Naive thymus-derived CD8-positive, alpha-beta T cell (primary cell): Measurements from ENCODE around the gene ATXN2. TPM values are rescaled to one million over a fixed set of nuclear protein-coding genes. Genes with fewer than 3 reads are reported as not detected.
"Not testable (repeated sequence)": the region's sequence is repeated elsewhere in the genome, so short reads cannot be mapped to it uniquely, and the experiment has no call there.

Experiments
- ATAC-seq, 2 donors: fragments of 150-1000 bp; cut with Tn5 transposase in 1 of 2; sonication (Bioruptor Pico), chemical (Tn5 transposase) in 1 of 2; 1 replicate in 1 of 2; 2 replicates in 1 of 2; pipeline ENCODE4 v1.10.0; 2021; ENCODE audit warnings: mild to moderate bottlenecking in 2 of 2, moderate library complexity in 2 of 2
- POLR2A ChIA-PET: fragments of 350-600 bp; sonication (Branson Sonifier 250); formaldehyde crosslinking; loops from one replicate; lab custom pipeline; 2021; ENCODE audit warnings: antibody characterized with exemption; lab: Charles Lee
- DNase-seq, 10 donors: peaks; one replicate each; pipeline versions ENCODE4 v3.0.0 to v3.0.0-alpha.2; 2020 to 2022
- H3K27ac Mint-ChIP-seq, 10 donors: one replicate each; pipeline ENCODE4 v1.8.0; 2020 to 2022; ENCODE audit warnings: mild to moderate bottlenecking in 10 of 10, mixed read lengths in 10 of 10, moderate library complexity in 4 of 10, inconsistent platforms in 1 of 10
- H3K27me3 Mint-ChIP-seq, 5 donors: one replicate each; pipeline ENCODE4 v1.8.0; 2021 to 2022; ENCODE audit warnings: mixed read lengths in 5 of 5
- H3K36me3 Mint-ChIP-seq, 3 donors: one replicate each; pipeline ENCODE4 v1.8.0; 2020 to 2022; ENCODE audit warnings: mixed read lengths in 3 of 3, mild to moderate bottlenecking in 2 of 3, inconsistent platforms in 1 of 3
- H3K4me1 Mint-ChIP-seq, 4 donors: one replicate each; pipeline ENCODE4 v1.8.0; 2021 to 2022; ENCODE audit warnings: mixed read lengths in 4 of 4
- H3K4me3 Mint-ChIP-seq, 10 donors: one replicate each; pipeline ENCODE4 v1.8.0; 2020 to 2022; ENCODE audit warnings: mild to moderate bottlenecking in 10 of 10, mixed read lengths in 10 of 10, moderate library complexity in 6 of 10, inconsistent platforms in 1 of 10
- H3K9me3 Mint-ChIP-seq, 9 donors: one replicate each; pipeline ENCODE4 v1.8.0; 2020 to 2022; ENCODE audit warnings: mixed read lengths in 9 of 9, mild to moderate bottlenecking in 3 of 9, inconsistent platforms in 1 of 9, moderate library complexity in 1 of 9
- polyA plus RNA-seq, 3 donors: library from polyadenylated mRNA; unstranded; fragments of 300-500 nt; fragmentation: Illumina TruSeq; gene quantifications; one replicate each; pipeline ENCODE4 v1.2.3, GENCODE V29; 2021
- total RNA-seq, 8 experiments: library from RNA in 2 of 8; stranded (reverse) in 2 of 8; gene quantifications; one replicate each; pipeline ENCODE4 v1.2.3 and lab custom pipeline; 2021 to 2026

The ATXN2 gene
- total and polyA plus RNA-seq, 5 experiments from 2014 or later = 14.5 to 63.0 (median 27.4) TPM

DNA sequence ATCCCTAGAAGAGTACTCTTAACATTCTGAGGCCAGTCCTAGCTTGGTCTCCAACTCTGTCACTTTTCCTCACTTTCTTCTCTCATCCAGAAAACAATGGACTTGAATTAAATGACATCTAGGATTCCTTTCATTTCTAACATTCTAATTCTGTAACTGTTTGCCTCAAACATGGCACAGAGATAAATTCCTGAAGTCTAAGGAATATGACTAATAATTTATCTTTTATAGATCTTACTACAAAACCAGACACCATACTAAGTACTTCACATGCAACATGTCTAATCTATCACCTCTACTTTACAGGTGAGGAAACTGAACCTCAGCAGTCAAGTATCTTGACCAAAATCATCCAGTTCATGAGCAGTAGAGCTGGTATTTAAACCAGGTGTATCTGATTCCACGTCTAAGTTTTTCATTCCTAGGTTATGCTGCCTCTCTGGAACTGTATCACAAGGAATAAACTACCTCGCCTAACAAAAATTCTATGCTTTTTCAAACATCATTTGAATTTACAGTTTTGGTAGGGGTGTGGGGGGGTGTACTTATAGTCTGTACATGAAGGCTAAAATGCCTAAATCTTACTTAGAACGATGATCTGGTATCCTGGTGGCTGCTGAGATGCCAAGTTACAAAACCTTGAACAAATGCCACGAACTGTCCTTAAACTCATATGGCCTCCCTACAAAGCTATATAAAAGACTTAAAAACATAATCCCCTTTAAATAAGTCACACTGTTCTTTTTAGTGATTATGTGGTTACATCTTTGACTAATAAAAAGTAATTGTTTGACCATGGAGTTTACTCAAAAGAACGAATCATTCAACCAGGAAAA, 41.6 kb downstream of the ATXN2 start:
- POLR2A ChIA-PET = no interaction called here
- peaks cover 10 to 37% (median 23%) of the 10 kb centered on the region in 4 donors for H3K4me1 Mint-ChIP-seq
- no peaks in the 10 kb centered on the region for H3K9me3 Mint-ChIP-seq

GRCh38 chr12:111556676-111557075, 42.4 kb downstream of the ATXN2 start:
- ATAC-seq (no peak), DNase-seq (no peak)
- H3K4me1 Mint-ChIP-seq = peaks cover 10 to 37% (median 21%) of the 10 kb centered on the region in 4 donors
- POLR2A ChIA-PET = interaction anchor here (0.6 kb wide), 1 partner anchor 18 kb away, joined by 3 read pairs; no protein-coding TSS in a partner anchor
- no peak overlapping the region for H3K27ac Mint-ChIP-seq
- no peaks in the 10 kb centered on the region for H3K9me3 Mint-ChIP-seq
- peaks cover 0 to 20% (median 14%) of the 10 kb centered on the region in 3 donors for H3K36me3 Mint-ChIP-seq
- H3K27me3 Mint-ChIP-seq = no peaks in the 10 kb centered on the region
- no peak overlapping the region for H3K4me3 Mint-ChIP-seq

More for the DNA sequence above, 41.6 kb downstream of the ATXN2 start:
- H3K36me3 Mint-ChIP-seq = peaks cover 0 to 12% (median 9%) of the 10 kb centered on the region in 3 donors
- H3K27ac Mint-ChIP-seq = peak overlapping the region in 4 of 10 donors; percentile 3 to 61 (median 21)
- DNase-seq (no peak), ATAC-seq (no peak)
- no peaks in the 10 kb centered on the region for H3K27me3 Mint-ChIP-seq
- no peak overlapping the region for H3K4me3 Mint-ChIP-seq

- peaks cover 0 to 32% (median 14%) of the 10 kb centered on the region in 3 donors for H3K36me3 Mint-ChIP-seq
- DNase-seq, H3K4me3 Mint-ChIP-seq, H3K27me3 Mint-ChIP-seq, POLR2A ChIA-PET, ATAC-seq, H3K9me3 Mint-ChIP-seq: not testable (repeated sequence)
- H3K27ac Mint-ChIP-seq = peak overlapping the region in 1 of 10 donors; percentile 29
- H3K4me1 Mint-ChIP-seq = peaks cover 6 to 32% (median 19%) of the 10 kb centered on the region in 4 donors
These were observed 43.8 kb downstream of the ATXN2 start for GRCh38 chr12:111555313-111555712.

DNA sequence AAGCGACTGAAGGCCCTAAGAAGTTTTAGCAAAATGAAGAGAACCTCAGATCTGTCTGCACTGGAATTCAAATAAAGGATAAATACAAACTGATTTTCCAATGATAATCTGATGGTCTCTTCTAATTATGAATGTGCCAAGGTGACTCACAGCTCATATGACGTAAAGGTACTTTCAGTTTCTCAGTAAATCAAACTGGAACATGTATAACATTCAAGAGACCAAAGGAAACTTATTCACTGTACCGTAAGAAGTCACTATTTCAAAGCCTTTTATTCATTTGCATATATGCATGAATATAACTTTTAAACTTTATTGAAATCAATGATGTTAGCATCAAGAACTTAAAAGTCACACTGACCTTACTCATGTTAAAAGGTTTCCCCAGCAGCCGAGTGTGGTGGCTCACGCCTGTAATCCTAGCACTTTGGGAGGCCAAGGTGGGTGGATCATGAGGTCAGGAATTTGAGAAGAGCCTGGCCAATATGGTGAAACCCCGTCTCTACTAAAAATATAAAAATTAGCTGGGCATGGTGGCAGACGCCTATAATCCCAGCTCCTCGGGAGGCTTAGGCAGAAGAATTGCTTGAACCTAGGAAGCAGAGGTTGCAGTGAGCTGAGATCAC, 52.2 kb downstream of the ATXN2 start:
- H3K36me3 Mint-ChIP-seq = peaks cover 5 to 76% (median 11%) of the 10 kb centered on the region in 3 donors
- peak overlapping the region in 5 of 10 donors; percentile 3 to 92 (median 15) for H3K27ac Mint-ChIP-seq
- no peaks in the 10 kb centered on the region for H3K9me3 Mint-ChIP-seq
- H3K27me3 Mint-ChIP-seq = no peaks in the 10 kb centered on the region
- no peak for DNase-seq
- H3K4me3 Mint-ChIP-seq = no peak overlapping the region
- POLR2A ChIA-PET = no interaction called here
- peaks cover 0 to 5% (median 3%) of the 10 kb centered on the region in 4 donors for H3K4me1 Mint-ChIP-seq
- no peak for ATAC-seq

GRCh38 chr12:111546171-111546570, 52.9 kb downstream of the ATXN2 start:
- Mint-ChIP-seq H3K27ac (peak overlapping the region in 4 of 10 donors; percentile 3 to 92 (median 24)), H3K36me3 (peaks cover 5 to 70% (median 11%) of the 10 kb centered on the region in 3 donors), H3K4me1 (peaks cover 0 to 5% (median 3%) of the 10 kb centered on the region in 4 donors), H3K4me3 (no peak overlapping the region), H3K9me3 (no peaks in the 10 kb centered on the region), H3K27me3 (no peaks in the 10 kb centered on the region)
- ATAC-seq (no peak), DNase-seq (no peak)
- POLR2A ChIA-PET = no interaction called here

DNA sequence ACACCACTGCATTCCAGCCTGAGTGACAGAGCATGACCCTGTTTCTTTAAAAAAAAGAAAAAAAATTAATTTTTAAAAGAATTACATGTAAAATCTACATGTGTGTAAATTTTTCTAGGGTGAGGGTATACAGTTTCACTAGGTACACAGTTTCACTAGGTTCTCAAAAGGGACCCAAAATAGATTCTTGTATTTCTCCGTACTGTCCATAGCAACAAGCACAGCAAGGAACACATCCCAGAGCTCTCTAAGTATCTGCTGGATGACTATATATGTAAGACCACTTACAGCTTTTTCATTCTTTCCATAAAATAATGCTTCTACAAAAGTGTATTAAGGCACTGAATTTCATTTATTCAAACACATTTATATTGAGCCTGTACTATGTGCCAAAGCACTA, 55.1 kb downstream of the ATXN2 start:
- H3K27me3 Mint-ChIP-seq = no peaks in the 10 kb centered on the region
- H3K27ac Mint-ChIP-seq = peak overlapping the region in 1 of 10 donors; percentile 10
- no peak overlapping the region for H3K4me3 Mint-ChIP-seq
- no peak for ATAC-seq
- H3K9me3 Mint-ChIP-seq = no peaks in the 10 kb centered on the region
- no peak for DNase-seq
- POLR2A ChIA-PET = no interaction called here
- peaks cover 0 to 5% (median 3%) of the 10 kb centered on the region in 4 donors for H3K4me1 Mint-ChIP-seq
- H3K36me3 Mint-ChIP-seq = peaks cover 5 to 55% (median 11%) of the 10 kb centered on the region in 3 donors

DNA sequence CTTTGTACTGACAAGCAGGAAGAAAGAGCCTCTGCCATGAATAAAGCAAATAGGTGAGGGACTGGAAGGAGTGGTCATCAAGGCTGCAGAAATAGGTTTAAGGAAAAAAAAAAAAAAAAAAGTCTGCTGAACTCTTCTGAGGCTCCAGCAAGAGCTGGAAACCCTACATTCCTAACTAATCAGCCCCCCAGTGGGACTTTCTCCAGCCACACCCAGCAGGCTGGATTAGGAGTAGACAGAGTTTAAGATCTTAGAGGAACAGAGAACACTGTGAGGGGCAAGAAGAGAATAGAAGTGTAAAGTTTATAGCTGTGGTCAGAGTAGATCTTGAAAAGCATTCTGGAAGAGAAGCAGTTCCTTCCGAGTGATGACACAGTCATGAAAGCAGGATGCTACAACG, 66.4 kb downstream of the ATXN2 start:
- POLR2A ChIA-PET = no interaction called here
- Mint-ChIP-seq H3K36me3 (peaks cover 0 to 61% (median 2%) of the 10 kb centered on the region in 3 donors), H3K4me3 (no peak overlapping the region), H3K27ac (peak overlapping the region in 2 of 10 donors; percentile 8 to 42), H3K9me3 (no peaks in the 10 kb centered on the region), H3K4me1 (peaks cover 0 to 7% (median 3%) of the 10 kb centered on the region in 4 donors), H3K27me3 (no peaks in the 10 kb centered on the region)
- no peak for ATAC-seq
- DNase-seq = no peak

GRCh38 chr12:111529424-111530368, 69.4 kb downstream of the ATXN2 start:
- Mint-ChIP-seq H3K4me3 (no peak overlapping the region), H3K9me3 (no peaks in the 10 kb centered on the region), H3K4me1 (peaks cover 0 to 7% (median 2%) of the 10 kb centered on the region in 4 donors), H3K27ac (peak overlapping the region in 1 of 10 donors; percentile 2), H3K36me3 (peaks cover 0 to 54% (median 9%) of the 10 kb centered on the region in 3 donors), H3K27me3 (no peaks in the 10 kb centered on the region)
- DNase-seq = peak; percentile 33 to 72 (median 48)
- ATAC-seq = peak; percentile 75 to 82
- POLR2A ChIA-PET = no interaction called here

DNA sequence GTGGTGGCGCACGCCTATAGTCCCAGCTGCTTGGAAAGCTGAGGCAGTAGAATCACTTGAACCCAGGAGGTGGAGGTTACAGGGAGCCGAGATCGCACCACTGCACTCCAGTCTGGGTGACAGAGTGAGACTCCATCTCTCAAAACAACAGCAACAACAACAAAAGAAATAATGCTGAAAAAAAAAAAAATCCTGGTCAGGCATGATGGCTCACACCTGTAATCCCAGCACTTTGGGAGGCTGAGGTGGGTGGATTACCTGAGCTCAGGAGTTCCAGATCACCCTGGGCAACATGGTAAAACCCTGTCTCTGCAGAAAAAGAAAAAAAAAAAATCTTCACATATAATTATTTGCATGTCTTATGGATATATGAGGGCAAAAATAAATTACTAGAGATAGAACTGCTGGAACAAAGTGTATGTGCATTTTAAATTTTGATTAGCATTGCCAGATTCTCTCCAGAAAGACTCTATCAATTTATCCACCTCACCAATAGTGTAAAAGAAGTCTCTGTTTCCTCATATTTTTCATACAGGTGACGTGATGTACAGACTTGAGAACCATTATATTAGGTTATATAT, 75.4 kb downstream of the ATXN2 start:
- POLR2A ChIA-PET = no interaction called here
- H3K9me3 Mint-ChIP-seq = no peaks in the 10 kb centered on the region
- ATAC-seq (no peak), DNase-seq (no peak)
- H3K4me1 Mint-ChIP-seq = no peaks in the 10 kb centered on the region
- H3K27me3 Mint-ChIP-seq = no peaks in the 10 kb centered on the region
- no peak overlapping the region for H3K4me3 Mint-ChIP-seq
- H3K27ac Mint-ChIP-seq = no peak overlapping the region
- H3K36me3 Mint-ChIP-seq = peaks cover 0 to 55% (median 14%) of the 10 kb centered on the region in 3 donors

DNA sequence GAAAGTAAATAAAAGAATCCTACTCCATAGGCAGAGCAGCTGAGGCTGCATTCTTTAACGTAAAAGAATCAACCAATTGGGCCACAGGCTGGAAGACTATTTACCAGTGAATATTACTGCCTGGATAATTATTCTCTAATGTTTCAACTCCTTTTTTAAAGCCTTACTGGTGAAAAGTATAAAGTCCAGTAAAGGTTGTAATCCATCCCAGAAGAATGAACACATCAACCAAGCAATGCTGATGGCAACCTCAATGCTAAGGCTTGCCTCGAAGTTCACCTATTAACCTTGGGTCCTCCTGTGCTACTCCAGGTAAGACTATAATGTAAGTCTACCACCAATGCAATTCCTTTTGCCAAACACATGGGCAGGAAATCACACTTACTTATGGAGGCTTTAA, 77.3 kb downstream of the ATXN2 start:
- no peak overlapping the region for H3K27ac Mint-ChIP-seq
- ATAC-seq = no peak
- POLR2A ChIA-PET = interaction anchor here (0.7 kb wide), 1 partner anchor 12 kb away, joined by 4 read pairs; no protein-coding TSS in a partner anchor
- no peaks in the 10 kb centered on the region for H3K9me3 Mint-ChIP-seq
- no peaks in the 10 kb centered on the region for H3K27me3 Mint-ChIP-seq
- DNase-seq = no peak
- H3K4me1 Mint-ChIP-seq = no peaks in the 10 kb centered on the region
- peaks cover 0 to 54% (median 14%) of the 10 kb centered on the region in 3 donors for H3K36me3 Mint-ChIP-seq
- no peak overlapping the region for H3K4me3 Mint-ChIP-seq

DNA sequence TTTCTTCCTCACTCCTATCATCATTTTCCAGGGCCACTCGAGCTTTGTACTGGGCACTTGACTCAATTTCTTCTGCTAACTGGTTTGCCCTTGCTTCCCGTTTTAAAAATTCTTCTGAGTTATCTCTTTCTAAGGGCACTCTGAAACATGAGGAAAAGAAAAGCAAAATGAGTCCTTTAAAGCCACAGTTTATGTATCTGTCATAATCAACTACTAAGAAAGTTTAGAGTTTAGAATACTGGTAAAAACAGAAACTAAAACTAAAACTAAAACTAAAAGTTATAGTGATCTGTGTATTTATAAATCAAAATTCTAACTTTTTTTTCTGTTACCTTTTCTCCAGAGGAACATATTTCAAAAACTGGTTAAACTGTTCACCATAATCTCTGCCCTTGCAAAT, 79.2 kb downstream of the ATXN2 start:
- peaks cover 0 to 58% (median 9%) of the 10 kb centered on the region in 3 donors for H3K36me3 Mint-ChIP-seq

DNA sequence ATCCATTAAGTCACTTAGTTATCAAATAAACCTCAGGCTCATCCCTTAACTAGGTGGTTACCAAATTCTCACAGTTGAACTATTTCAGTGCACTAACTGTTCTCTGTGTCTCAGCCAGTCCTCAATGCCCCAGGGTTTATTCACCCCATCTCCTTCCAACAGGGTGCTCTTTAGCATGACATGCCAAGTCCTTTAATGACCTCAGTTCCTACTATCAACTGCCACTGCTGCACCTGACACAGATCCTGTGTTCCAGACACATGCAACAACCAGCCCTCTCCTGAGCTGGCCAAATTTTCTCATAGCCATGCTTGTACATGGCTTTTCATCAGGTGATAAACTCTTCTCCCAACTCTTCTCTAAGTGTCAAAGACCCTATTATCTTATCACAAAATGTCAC, 80.0 kb downstream of the ATXN2 start:
- Mint-ChIP-seq H3K4me1 (no peaks in the 10 kb centered on the region), H3K36me3 (peaks cover 0 to 54% (median 7%) of the 10 kb centered on the region in 3 donors), H3K27ac (no peak overlapping the region), H3K4me3 (no peak overlapping the region), H3K9me3 (no peaks in the 10 kb centered on the region), H3K27me3 (no peaks in the 10 kb centered on the region)
- no peak for ATAC-seq
- POLR2A ChIA-PET = no interaction called here
- DNase-seq = no peak

More for the DNA sequence above, 79.2 kb downstream of the ATXN2 start:
- Mint-ChIP-seq H3K27me3 (no peaks in the 10 kb centered on the region), H3K4me3 (no peak overlapping the region), H3K9me3 (no peaks in the 10 kb centered on the region), H3K4me1 (no peaks in the 10 kb centered on the region), H3K27ac (no peak overlapping the region)
- ATAC-seq (no peak), DNase-seq (no peak)
- POLR2A ChIA-PET = no interaction called here
